Activated CD8-positive, alpha-beta memory T cell treated with anti-CD3 and anti-CD28 coated beads, Interleukin-2, amount 10 ng/mL, durations not matched to agents 7 days and 5 days (primary cell): ENCODE data around the gene DACT3. TPM values are rescaled to one million over a fixed set of nuclear protein-coding genes. Genes with fewer than 3 reads are reported as not detected.

Experiments
- microRNA-seq: library from miRNA; unstranded; fragments of <30 nt; microRNA quantifications from one replicate; pipeline ENCODE4 v1.2.0, GENCODE V29; 2022
- total RNA-seq, 2 experiments: library from RNA; stranded (reverse); gene quantifications; one replicate each; pipeline ENCODE4 v1.2.3, GENCODE V29; 2021

Gene DACT3
- total RNA-seq, 2 experiments from 2014 or later: 0.12 to 1.2 TPM

Small RNAs within 50 kb of the gene (microRNA-seq; reads per million reads assigned to microRNA genes)
- not detected for gene MIR320E

Other genes with a start within 250 kb of the DACT3 start
- not detected for gene CCDC8, start 247.6 kb downstream of the DACT3 start, total RNA-seq
- gene PNMA8C, start 232.2 kb downstream of the DACT3 start, total RNA-seq: not detected
- gene PNMA8A, start 189.6 kb downstream of the DACT3 start, total RNA-seq: under 1 TPM; 0.29 to 0.63 TPM
- not detected for gene PNMA8B, start 165.3 kb downstream of the DACT3 start, total RNA-seq
- gene CALM3, start 59.9 kb downstream of the DACT3 start, total RNA-seq: 100 to 1,000 TPM; 497 to 498 TPM
- gene PTGIR, start 36.1 kb downstream of the DACT3 start, total RNA-seq: 10 to 100 TPM in 1 of 2 experiments, 1 to 10 TPM in 1; 1.8 to 27.5 TPM
- 10 to 100 TPM in 1 of 2 experiments, not detected in 1; 25.9 TPM for gene GNG8, start 25.0 kb downstream of the DACT3 start, total RNA-seq
- gene PRKD2, start 55.9 kb upstream of the DACT3 start, total RNA-seq: 100 to 1,000 TPM; 147 to 187 TPM
- gene FKRP, start 84.9 kb upstream of the DACT3 start, total RNA-seq: 10 to 100 TPM; 16.3 to 17.7 TPM
- gene STRN4, start 85.3 kb upstream of the DACT3 start, total RNA-seq: 10 to 100 TPM; 93.0 to 95.8 TPM
- gene SLC1A5, start 127.4 kb upstream of the DACT3 start, total RNA-seq: 100 to 1,000 TPM; 196 to 259 TPM
- gene AP2S1, start 189.7 kb upstream of the DACT3 start, total RNA-seq: 100 to 1,000 TPM; 134 to 139 TPM
- 10 to 100 TPM; 31.7 to 35.0 TPM for gene ARHGAP35, start 199.8 kb upstream of the DACT3 start, total RNA-seq